SK-N-SH (cell line): ENCODE results near the gene SFRP2. TPM values are rescaled to one million over a fixed set of nuclear protein-coding genes. Genes with fewer than 3 reads are reported as not detected.

Experiments used
- CTCF ChIA-PET: fragments of 300-600, 350-600 bp; formaldehyde crosslinking; extraction: SDS; loops from one replicate; lab custom pipeline; 2021; lab: Yijun Ruan, JAX
- POLR2A ChIA-PET: fragments of 350-600 bp; sonication (Branson Sonifier 250); formaldehyde crosslinking; extraction: SDS; loops from one replicate; lab custom pipeline; 2020; ENCODE audit warnings: antibody characterized with exemption, inconsistent platforms; lab: Yijun Ruan, JAX
- DNase-seq: peaks from one replicate; pipeline ENCODE4 v3.0.0; 2012
- H2AFZ ChIP-seq: fragments of 200-600 bp; sonication (generic); 2 replicates; pipeline ENCODE4 v1.8.1; 2016; ENCODE audit warnings: antibody characterized with exemption, mild to moderate bottlenecking, low read depth
- H3F3A ChIP-seq: fragments of 200-600 bp; sonication (generic); replicated peaks from 2 replicates; pipeline ENCODE3; 2016; ENCODE audit warnings: antibody characterized with exemption, mild to moderate bottlenecking; ENCODE audit not compliant: insufficient read depth
- H3K27ac ChIP-seq, 2 experiments: fragments of 200-500 bp in 1 of 2; fragments of 200-600 bp in 1 of 2; sonication (Bioruptor generic) in 1 of 2; sonication (generic), shearing (Covaris generic) in 1 of 2; 2 replicates each; pipeline versions ENCODE4 v1.5.1 to v1.6.1; 2014 to 2016; ENCODE audit warnings: low read depth in 2 of 2, inconsistent platforms in 1 of 2, low read length in 1 of 2, mild to moderate bottlenecking in 1 of 2, mixed read lengths in 1 of 2
- H3K27me3 ChIP-seq: fragments of 200-600 bp; sonication (generic), shearing (Covaris generic); 2 replicates; pipeline ENCODE4 v1.6.1; 2016; ENCODE audit warnings: mixed run types; ENCODE audit not compliant: insufficient read depth
- H3K36me3 ChIP-seq, 2 experiments: fragments of 200-500 bp in 1 of 2; fragments of 200-600 bp in 1 of 2; sonication (Bioruptor generic) in 1 of 2; sonication (generic) in 1 of 2; replicated peaks in 1 of 2; 2 replicates each; pipeline versions ENCODE3 to v1.5.1; 2014 to 2016; ENCODE audit warnings: low read length in 1 of 2, mild to moderate bottlenecking in 1 of 2; ENCODE audit not compliant: insufficient read depth in 2 of 2, control insufficient read depth in 1 of 2
- H3K4me1 ChIP-seq, 2 experiments: fragments of 200-500 bp in 1 of 2; fragments of 200-600 bp in 1 of 2; sonication (Bioruptor generic) in 1 of 2; sonication (generic), shearing (Covaris generic) in 1 of 2; 2 replicates each; pipeline versions ENCODE4 v1.5.1 to v1.6.1; 2014 to 2016; ENCODE audit warnings: low read depth in 1 of 2, low read length in 1 of 2, mixed run types in 1 of 2; ENCODE audit not compliant: insufficient read depth in 2 of 2, control insufficient read depth in 1 of 2
- H3K4me2 ChIP-seq: fragments of 200-600 bp; sonication (generic), shearing (Covaris generic); 2 replicates; pipeline ENCODE4 v1.6.1; 2017; ENCODE audit warnings: mixed run types
- H3K4me3 ChIP-seq, 2 experiments: fragments of 200-500 bp in 1 of 2; fragments of 200-600 bp in 1 of 2; sonication (Bioruptor generic) in 1 of 2; sonication (generic), shearing (Covaris generic) in 1 of 2; 2 replicates each; pipeline versions ENCODE4 v1.5.1 to v1.8.1; 2014 to 2016; ENCODE audit warnings: low read depth in 2 of 2, inconsistent platforms in 1 of 2, low read length in 1 of 2, mild to moderate bottlenecking in 1 of 2, mixed read lengths in 1 of 2, moderate library complexity in 1 of 2
- H3K79me2 ChIP-seq: fragments of 200-600 bp; sonication (generic); 2 replicates; pipeline ENCODE4 v1.8.1; 2017; ENCODE audit warnings: mild to moderate bottlenecking; ENCODE audit not compliant: insufficient read depth
- H3K9ac ChIP-seq: fragments of 200-600 bp; sonication (generic); 2 replicates; pipeline ENCODE4 v1.6.1; 2017; ENCODE audit warnings: mixed run types
- H3K9me2 ChIP-seq: fragments of 200-600 bp; sonication (generic); 2 replicates; pipeline ENCODE4 v1.6.1; 2017; ENCODE audit warnings: mixed run types
- H3K9me3 ChIP-seq: fragments of 200-600 bp; sonication (generic); 2 replicates; pipeline ENCODE4 v1.6.1; 2017; ENCODE audit warnings: mixed run types, mild to moderate bottlenecking, moderate library complexity
- H4K20me1 ChIP-seq: fragments of 200-600 bp; sonication (generic); 2 replicates; pipeline ENCODE4 v1.6.1; 2017; ENCODE audit warnings: mild to moderate bottlenecking, mixed run types; ENCODE audit not compliant: insufficient read depth
- CHD2 ChIP-seq: fragments of 150-350 bp; IDR thresholded peaks from 2 replicates; pipeline ENCODE4 v1.6.1; 2018; ENCODE audit warnings: low read length; ENCODE audit not compliant: partially characterized antibody
- ELF1 ChIP-seq: IDR thresholded peaks from 2 replicates; pipeline ENCODE4 v1.4.0; 2012
- EP300 ChIP-seq, 2 experiments: IDR thresholded peaks; 2 replicates each; pipeline versions ENCODE4 v1.4.0 to v1.6.1; 2012; ENCODE audit warnings: borderline replicate concordance in 1 of 2, low read depth in 1 of 2, low read length in 1 of 2
- FOXJ3 ChIP-seq: sonication (generic); formaldehyde crosslinking; IDR thresholded peaks from 2 replicates; pipeline ENCODE4 v1.5.1; 2020; ENCODE audit warnings: mild to moderate bottlenecking, missing genetic modification reagents
- FOXM1 ChIP-seq: IDR thresholded peaks from 2 replicates; pipeline ENCODE4 v1.4.0; 2012; ENCODE audit warnings: low read depth, mild to moderate bottlenecking
- GABPA ChIP-seq: IDR thresholded peaks from 2 replicates; pipeline ENCODE4 v1.4.0; 2012; ENCODE audit warnings: low read depth, mild to moderate bottlenecking
- GATA2 ChIP-seq: sonication (generic); formaldehyde crosslinking; IDR thresholded peaks from 2 replicates; pipeline ENCODE4 v1.5.0; 2020; ENCODE audit warnings: mild to moderate bottlenecking, missing genetic modification reagents
- JUND ChIP-seq: IDR thresholded peaks from 2 replicates; pipeline ENCODE4 v1.4.0; 2012
- MXI1 ChIP-seq: IDR thresholded peaks from 2 replicates; pipeline ENCODE4 v1.6.1; 2012; ENCODE audit warnings: mild to moderate bottlenecking, low read depth, low read length, improper control_type of control experiment
- NRF1 ChIP-seq: IDR thresholded peaks from 2 replicates; pipeline ENCODE4 v1.6.1; 2012; ENCODE audit warnings: low read depth, mild to moderate bottlenecking, low read length
- REST ChIP-seq: IDR thresholded peaks from 2 replicates; pipeline ENCODE4 v1.6.1; 2012; ENCODE audit warnings: mild to moderate bottlenecking, low read depth, low read length, moderate library complexity
- RFX5 ChIP-seq: IDR thresholded peaks from 2 replicates; pipeline ENCODE4 v1.6.1; 2012; ENCODE audit warnings: mild to moderate bottlenecking, improper control_type of control experiment, low read length
- RXRA ChIP-seq: IDR thresholded peaks from 2 replicates; pipeline ENCODE4 v1.4.0; 2012; ENCODE audit warnings: low read depth, mild to moderate bottlenecking, borderline replicate concordance
- SMC3 ChIP-seq: IDR thresholded peaks from 2 replicates; pipeline ENCODE4 v1.6.1; 2012; ENCODE audit warnings: low read depth, low read length, improper control_type of control experiment
- TAF1 ChIP-seq: IDR thresholded peaks from 2 replicates; pipeline ENCODE4 v1.6.1; 2012; ENCODE audit warnings: low read depth, mild to moderate bottlenecking, low read length, moderate library complexity, borderline replicate concordance
- TCF12 ChIP-seq: IDR thresholded peaks from 2 replicates; pipeline ENCODE4 v1.4.0; 2012
- TEAD4 ChIP-seq: IDR thresholded peaks from 2 replicates; pipeline ENCODE4 v1.4.0; 2012; ENCODE audit warnings: mild to moderate bottlenecking, borderline replicate concordance; ENCODE audit not compliant: insufficient read depth
- YY1 ChIP-seq: IDR thresholded peaks from 2 replicates; pipeline ENCODE4 v1.4.0; 2012; ENCODE audit warnings: low read depth, mild to moderate bottlenecking
- WGBS: methylation state at CpG from one replicate; pipeline ENCODE4 v1.1.6; 2017; ENCODE audit warnings: low lambda C conversion rate; 5-methylcytosine and 5-hydroxymethylcytosine counted together
- polyA plus RNA-seq, 3 experiments: library from polyadenylated mRNA; depleted of rRNA; stranded (reverse); fragments of >200 nt; gene quantifications; 2 replicates each; pipeline ENCODE4 v1.2.3, GENCODE V29; 2012
- TF ChIP-seq, protein P1 (sequence below): IDR thresholded peaks from 2 replicates; pipeline ENCODE4 v1.4.0; 2012; ENCODE audit warnings: low read depth, borderline replicate concordance
- TF ChIP-seq, protein P2 (sequence below): IDR thresholded peaks from 2 replicates; pipeline ENCODE4; 2012
- TF ChIP-seq, protein P3 (sequence below): IDR thresholded peaks from 2 replicates; pipeline ENCODE4 v1.4.0; 2012; ENCODE audit warnings: low read depth

SFRP2 gene
- polyA plus RNA-seq, 1 of the 3 experiments (the other 2 are of a cell fraction): not detected

- H3K4me2 ChIP-seq: no peak overlapping the region
- no peak for DNase-seq
- TF ChIP-seq GATA2 (CRISPR knock-in tag): no peak
- TF ChIP-seq, protein P1, sequence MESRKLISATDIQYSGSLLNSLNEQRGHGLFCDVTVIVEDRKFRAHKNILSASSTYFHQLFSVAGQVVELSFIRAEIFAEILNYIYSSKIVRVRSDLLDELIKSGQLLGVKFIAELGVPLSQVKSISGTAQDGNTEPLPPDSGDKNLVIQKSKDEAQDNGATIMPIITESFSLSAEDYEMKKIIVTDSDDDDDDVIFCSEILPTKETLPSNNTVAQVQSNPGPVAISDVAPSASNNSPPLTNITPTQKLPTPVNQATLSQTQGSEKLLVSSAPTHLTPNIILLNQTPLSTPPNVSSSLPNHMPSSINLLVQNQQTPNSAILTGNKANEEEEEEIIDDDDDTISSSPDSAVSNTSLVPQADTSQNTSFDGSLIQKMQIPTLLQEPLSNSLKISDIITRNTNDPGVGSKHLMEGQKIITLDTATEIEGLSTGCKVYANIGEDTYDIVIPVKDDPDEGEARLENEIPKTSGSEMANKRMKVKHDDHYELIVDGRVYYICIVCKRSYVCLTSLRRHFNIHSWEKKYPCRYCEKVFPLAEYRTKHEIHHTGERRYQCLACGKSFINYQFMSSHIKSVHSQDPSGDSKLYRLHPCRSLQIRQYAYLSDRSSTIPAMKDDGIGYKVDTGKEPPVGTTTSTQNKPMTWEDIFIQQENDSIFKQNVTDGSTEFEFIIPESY: no peak
- no peak for TF ChIP-seq FOXM1
- no peak for TF ChIP-seq RXRA
- no peak for TF ChIP-seq JUND
- TF ChIP-seq ELF1: no peak
- TF ChIP-seq REST: no peak
- H3K9ac ChIP-seq: no peak overlapping the region
- no peak overlapping the region for H2AFZ ChIP-seq
- no peaks in the 10 kb centered on the region; a peak in 1 of 4 replicates for H3K4me1 ChIP-seq
- no peaks in the 10 kb centered on the region for H4K20me1 ChIP-seq
- H3K36me3 ChIP-seq: no peaks in the 10 kb centered on the region
- H3K4me3 ChIP-seq: no peak overlapping the region
- 100% methylated on average over 1 of the region's 1 CpG for WGBS
- H3F3A ChIP-seq: no peaks in the 10 kb centered on the region
- peaks cover 19% of the 10 kb centered on the region; the same call in 1 of the 2 replicates for H3K27me3 ChIP-seq
- ChIA-PET CTCF (no interaction called here), POLR2A (no interaction called here)
- H3K79me2 ChIP-seq: no peaks in the 10 kb centered on the region
- H3K27ac ChIP-seq: no peak overlapping the region
- H3K9me3 ChIP-seq: no peaks in the 10 kb centered on the region
- no peaks in the 10 kb centered on the region for H3K9me2 ChIP-seq
Measured at GRCh38 chr4:153782581-153782980, 6.3 kb downstream of the SFRP2 start.

DNA sequence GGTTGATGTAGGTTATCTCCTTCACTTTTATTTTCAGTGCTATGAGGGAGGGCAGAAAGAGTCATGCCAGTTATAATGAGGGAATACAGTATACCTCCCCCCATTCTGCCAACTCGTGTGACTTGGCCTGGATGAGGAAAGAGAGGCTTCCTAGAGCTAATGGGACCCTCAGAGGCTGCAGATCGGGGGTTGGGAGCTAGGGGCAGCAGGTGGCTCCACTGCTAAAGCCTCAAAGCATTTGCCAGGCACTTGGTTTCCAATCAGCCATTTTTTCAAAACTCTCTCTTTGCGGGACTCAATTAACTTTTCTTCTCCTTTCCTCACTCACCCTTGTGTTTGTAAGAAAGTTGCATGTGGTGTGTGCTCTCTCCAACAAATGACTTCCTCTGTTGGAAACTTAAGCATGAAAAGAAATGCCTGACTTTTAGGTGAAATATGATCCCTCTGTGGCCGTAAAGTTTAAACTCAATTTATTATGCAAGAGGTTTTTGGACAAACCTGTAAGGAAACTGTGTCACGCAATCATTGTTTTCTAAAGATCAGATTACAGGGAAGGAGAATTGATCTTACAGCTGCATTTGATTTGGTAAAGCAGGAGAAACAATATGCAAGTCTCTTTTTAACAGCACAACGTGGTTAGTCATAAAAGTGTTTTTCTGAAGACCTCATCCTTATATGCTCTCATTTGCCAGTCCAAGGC lies 7.0 kb downstream of the SFRP2 start:
- Histone ChIP-seq H3K79me2 (no peaks in the 10 kb centered on the region), H3K27me3 (peaks cover 13% of the 10 kb centered on the region; the same call in 1 of the 2 replicates), H3K4me1 (no peaks in the 10 kb centered on the region; a peak in 1 of 4 replicates), H3K4me3 (no peak overlapping the region), H3K9me3 (no peaks in the 10 kb centered on the region), H4K20me1 (no peaks in the 10 kb centered on the region), H3F3A (no peaks in the 10 kb centered on the region), H3K9ac (no peak overlapping the region), H3K9me2 (no peaks in the 10 kb centered on the region), H3K4me2 (no peak overlapping the region), H3K27ac (no peak overlapping the region), H3K36me3 (no peaks in the 10 kb centered on the region), H2AFZ (no peak overlapping the region)
- ChIA-PET POLR2A (no interaction called here), CTCF (interaction anchor here (1.2 to 1.7 kb wide), 2 partner anchors 9 to 14 kb away, joined by 3 to 6 read pairs; no protein-coding TSS in a partner anchor)
- no peak for DNase-seq
- 49% methylated on average over 6 of the region's 6 CpGs for WGBS
- TF ChIP-seq GABPA (no peak), TCF12 (no peak), EP300 (IDR thresholded peaks at IDR 0.05; ENCODE audit: borderline replicate concordance in 1 of 2, low read depth in 1 of 2, low read length in 1 of 2) (no peak), GATA2 (CRISPR knock-in tag) (no peak), TEAD4 (no peak), SMC3 (no peak), CHD2 (no peak), MXI1 (no peak), NRF1 (no peak), FOXJ3 (CRISPR knock-in tag) (no peak), RFX5 (no peak), YY1 (no peak), TAF1 (no peak)
- TF ChIP-seq, protein P2, sequence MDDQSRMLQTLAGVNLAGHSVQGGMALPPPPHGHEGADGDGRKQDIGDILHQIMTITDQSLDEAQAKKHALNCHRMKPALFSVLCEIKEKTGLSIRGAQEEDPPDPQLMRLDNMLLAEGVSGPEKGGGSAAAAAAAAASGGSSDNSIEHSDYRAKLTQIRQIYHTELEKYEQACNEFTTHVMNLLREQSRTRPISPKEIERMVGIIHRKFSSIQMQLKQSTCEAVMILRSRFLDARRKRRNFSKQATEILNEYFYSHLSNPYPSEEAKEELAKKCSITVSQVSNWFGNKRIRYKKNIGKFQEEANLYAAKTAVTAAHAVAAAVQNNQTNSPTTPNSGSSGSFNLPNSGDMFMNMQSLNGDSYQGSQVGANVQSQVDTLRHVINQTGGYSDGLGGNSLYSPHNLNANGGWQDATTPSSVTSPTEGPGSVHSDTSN: no peak
- TF ChIP-seq, protein P3, sequence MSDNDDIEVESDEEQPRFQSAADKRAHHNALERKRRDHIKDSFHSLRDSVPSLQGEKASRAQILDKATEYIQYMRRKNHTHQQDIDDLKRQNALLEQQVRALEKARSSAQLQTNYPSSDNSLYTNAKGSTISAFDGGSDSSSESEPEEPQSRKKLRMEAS: no peak
